Trophoblast cell (in vitro differentiated cells and primary cell): ENCODE measurements around the gene PCBD1.

ENCODE experiments used
- DNase-seq, 2 donors: peaks; one replicate each; pipeline ENCODE4 v3.0.0-alpha.2; 2016
- H2AFZ ChIP-seq: 2 replicates; pipeline ENCODE4 v1.6.1; 2013; ENCODE audit warnings: low read length, moderate library complexity, mild to moderate bottlenecking; ENCODE audit not compliant: insufficient read depth, poor library complexity
- H2AK5ac ChIP-seq: 2 replicates; pipeline ENCODE4 v1.6.1; 2013; ENCODE audit warnings: mild to moderate bottlenecking, low read length
- H2BK120ac ChIP-seq: 2 replicates; pipeline ENCODE4 v1.6.1; 2013; ENCODE audit warnings: low read length, mild to moderate bottlenecking, moderate library complexity; ENCODE audit not compliant: insufficient read depth, poor library complexity
- H2BK12ac ChIP-seq: 2 replicates; pipeline ENCODE4 v1.6.1; 2013; ENCODE audit warnings: mild to moderate bottlenecking, low read length, moderate library complexity
- H2BK5ac ChIP-seq: 2 replicates; pipeline ENCODE4 v1.6.1; 2013; ENCODE audit warnings: low read length, low read depth, moderate library complexity, mild to moderate bottlenecking; ENCODE audit not compliant: poor library complexity
- H3K14ac ChIP-seq: 2 replicates; pipeline ENCODE4 v1.6.1; 2013; ENCODE audit warnings: mild to moderate bottlenecking, low read length
- H3K18ac ChIP-seq: 2 replicates; pipeline ENCODE4 v1.6.1; 2013; ENCODE audit warnings: mild to moderate bottlenecking, low read length
- H3K23ac ChIP-seq: 2 replicates; pipeline ENCODE4 v1.6.1; 2013; ENCODE audit warnings: low read length
- H3K27ac ChIP-seq: 2 replicates; pipeline ENCODE4 v1.5.1; 2013; ENCODE audit warnings: low read depth, mild to moderate bottlenecking, inconsistent platforms, low read length, moderate library complexity
- H3K27me3 ChIP-seq: 2 replicates; pipeline ENCODE4 v1.6.1; 2013; ENCODE audit warnings: inconsistent platforms, mild to moderate bottlenecking, low read length, moderate library complexity; ENCODE audit not compliant: insufficient read depth
- H3K36me3 ChIP-seq, 2 experiments: 1 replicate in 1 of 2; 2 replicates in 1 of 2; pipeline ENCODE4 v1.6.1; 2013; ENCODE audit warnings: low read length in 2 of 2, mild to moderate bottlenecking in 2 of 2, moderate library complexity in 1 of 2; ENCODE audit not compliant: insufficient read depth in 2 of 2, control insufficient read depth in 1 of 2
- H3K4ac ChIP-seq: 2 replicates; pipeline ENCODE4 v1.6.1; 2013; ENCODE audit warnings: low read depth, mild to moderate bottlenecking, low read length, moderate library complexity
- H3K4me1 ChIP-seq, 2 experiments: 1 replicate in 1 of 2; 2 replicates in 1 of 2; pipeline ENCODE4 v1.6.1; 2013; ENCODE audit warnings: low read length in 2 of 2, mild to moderate bottlenecking in 2 of 2, moderate library complexity in 1 of 2; ENCODE audit not compliant: insufficient read depth in 2 of 2, control insufficient read depth in 1 of 2
- H3K4me2 ChIP-seq: 2 replicates; pipeline ENCODE4 v1.6.1; 2013; ENCODE audit warnings: inconsistent platforms, mild to moderate bottlenecking, low read length, moderate library complexity
- H3K4me3 ChIP-seq: 2 replicates; pipeline ENCODE4 v1.5.1; 2013; ENCODE audit warnings: mild to moderate bottlenecking, low read depth, low read length, inconsistent platforms
- H3K79me1 ChIP-seq: one replicate; pipeline ENCODE4 v1.6.1; 2013; ENCODE audit warnings: low read length
- H3K79me2 ChIP-seq: 2 replicates; pipeline ENCODE4 v1.6.1; 2013; ENCODE audit warnings: low read length, mild to moderate bottlenecking; ENCODE audit not compliant: control insufficient read depth, insufficient read depth, poor library complexity
- H3K9ac ChIP-seq: 2 replicates; pipeline ENCODE4 v1.6.1; 2013; ENCODE audit warnings: mild to moderate bottlenecking, low read length
- H3K9me3 ChIP-seq: 2 replicates; pipeline ENCODE4 v1.6.1; 2013; ENCODE audit warnings: low read depth, mild to moderate bottlenecking, control low read depth, inconsistent platforms, low read length; ENCODE audit not compliant: insufficient read depth
- H4K12ac ChIP-seq: 2 replicates; pipeline ENCODE4 v1.6.1; 2013; ENCODE audit warnings: low read depth, mild to moderate bottlenecking, low read length, moderate library complexity
- H4K8ac ChIP-seq: 2 replicates; pipeline ENCODE4 v1.6.1; 2013; ENCODE audit warnings: low read depth, mild to moderate bottlenecking, low read length, moderate library complexity
- H4K91ac ChIP-seq: one replicate; pipeline ENCODE4 v1.6.1; 2013; ENCODE audit warnings: low read depth, mild to moderate bottlenecking, low read length, moderate library complexity
- WGBS: extraction: QIAGEN DNeasy Blood & Tissue Kit; methylation state at CpG from one replicate; pipeline ENCODE4 v1.1.7; 2013; ENCODE audit warnings: missing lambda C conversion rate; ENCODE audit not compliant: insufficient read length, insufficient coverage; ENCODE audit errors: extremely low coverage; 5-methylcytosine and 5-hydroxymethylcytosine counted together

Gene PCBD1

DNA sequence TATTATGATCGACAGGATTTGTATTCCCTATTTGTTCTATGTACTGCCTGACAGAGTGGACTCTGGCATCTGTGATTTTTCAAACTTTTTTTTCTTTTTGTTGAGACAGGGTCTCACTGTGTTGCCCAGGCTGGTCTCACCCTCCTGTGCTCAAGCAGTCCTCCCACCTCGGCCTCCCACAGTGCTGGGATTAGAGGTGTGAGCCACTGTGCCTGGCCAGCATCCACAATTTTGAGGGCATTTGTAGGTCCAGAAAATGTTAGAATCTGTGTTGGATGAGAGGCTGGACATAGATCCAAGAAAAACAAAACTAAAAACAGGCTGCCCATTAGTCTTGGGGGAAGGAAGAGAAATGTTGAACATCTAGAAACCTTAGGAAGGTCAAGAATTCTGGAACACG, 38.3 kb downstream of the PCBD1 start:
- Histone ChIP-seq H2AFZ (no peak overlapping the region), H3K9me3 (no peaks in the 10 kb centered on the region), H3K18ac (peak overlapping the region; percentile 86), H3K4me1 (peaks cover 10 to 17% of the 10 kb centered on the region in 2 experiments), H2AK5ac (no peak overlapping the region), H3K27ac (peak overlapping the region; percentile 73), H2BK12ac (no peak overlapping the region), H4K8ac (no peak overlapping the region), H3K79me2 (no peaks in the 10 kb centered on the region), H2BK5ac (no peak overlapping the region), H3K36me3 (peaks cover 2 to 12% of the 10 kb centered on the region in 2 experiments), H2BK120ac (peak overlapping the region; percentile 72), H4K91ac (peak overlapping the region; percentile 74), H3K4ac (no peak overlapping the region), H3K4me2 (no peak overlapping the region), H3K79me1 (peaks cover 15% of the 10 kb centered on the region), H3K4me3 (no peak overlapping the region), H3K27me3 (no peaks in the 10 kb centered on the region), H3K14ac (no peak overlapping the region), H4K12ac (no peak overlapping the region), H3K9ac (no peak overlapping the region), H3K23ac (no peak overlapping the region)
- WGBS = no CpG with 5 or more reads among the region's 3 CpGs
- DNase-seq = no peak

DNA sequence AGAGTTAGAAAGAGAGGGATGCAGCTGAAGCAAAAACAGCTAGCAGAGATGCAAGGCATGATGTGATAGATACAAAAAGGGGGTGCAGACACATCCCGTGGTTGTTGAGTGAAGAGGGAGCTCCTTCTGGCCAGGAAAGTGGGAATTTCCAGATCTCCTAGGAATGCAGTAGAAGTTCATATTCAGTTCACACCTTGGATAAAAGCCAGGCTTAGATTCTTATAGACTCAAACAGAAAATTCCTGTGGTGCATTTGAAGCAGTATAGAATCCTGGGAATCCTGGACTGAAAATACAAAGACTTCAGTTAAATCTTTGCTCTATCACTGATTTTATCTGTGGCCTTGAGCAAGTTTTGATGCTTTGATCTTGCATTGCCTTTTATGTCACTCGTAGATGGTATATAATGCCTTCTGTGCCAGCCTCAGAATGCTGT, 38.8 kb downstream of the PCBD1 start:
- Histone ChIP-seq H2AFZ (no peak overlapping the region), H3K23ac (no peak overlapping the region)

GRCh38 chr10:70847659-70848360, 40.6 kb downstream of the PCBD1 start:
- Histone ChIP-seq H3K4me1 (peaks cover 10 to 17% of the 10 kb centered on the region in 2 experiments), H3K27ac (no peak overlapping the region), H3K4me3 (no peak overlapping the region), H3K36me3 (peaks cover 2 to 9% of the 10 kb centered on the region in 2 experiments), H3K79me2 (no peaks in the 10 kb centered on the region), H3K27me3 (no peaks in the 10 kb centered on the region), H3K4me2 (no peak overlapping the region), H3K4ac (no peak overlapping the region), H2BK12ac (peak overlapping the region; percentile 48), H3K14ac (no peak overlapping the region), H3K79me1 (peaks cover 15% of the 10 kb centered on the region), H3K23ac (no peak overlapping the region), H3K18ac (no peak overlapping the region), H2AK5ac (no peak overlapping the region), H3K9me3 (no peaks in the 10 kb centered on the region), H4K12ac (no peak overlapping the region), H2BK120ac (no peak overlapping the region), H2BK5ac (peak overlapping the region; percentile 73), H3K9ac (no peak overlapping the region), H4K8ac (no peak overlapping the region), H2AFZ (no peak overlapping the region), H4K91ac (no peak overlapping the region)
- DNase-seq = no peak
- no CpG with 5 or more reads among the region's 1 CpG for WGBS

More for the DNA sequence above, 38.8 kb downstream of the PCBD1 start:
- H4K8ac ChIP-seq = no peak overlapping the region
- H3K14ac ChIP-seq = no peak overlapping the region
- H4K12ac ChIP-seq = no peak overlapping the region
- peak overlapping the region; percentile 77 for H3K27ac ChIP-seq
- H2BK12ac ChIP-seq = no peak overlapping the region
- peak overlapping the region; percentile 21 for H3K4me2 ChIP-seq
- no peak overlapping the region for H3K9ac ChIP-seq
- H3K79me2 ChIP-seq = no peaks in the 10 kb centered on the region
- H3K9me3 ChIP-seq = no peaks in the 10 kb centered on the region
- no peak overlapping the region for H2AK5ac ChIP-seq
- no peak overlapping the region for H4K91ac ChIP-seq
- peaks cover 15% of the 10 kb centered on the region for H3K79me1 ChIP-seq
- H3K27me3 ChIP-seq = no peaks in the 10 kb centered on the region
- H3K4me3 ChIP-seq = no peak overlapping the region
- no CpG with 5 or more reads among the region's 2 CpGs for WGBS
- no peak overlapping the region for H3K4ac ChIP-seq
- H2BK120ac ChIP-seq = no peak overlapping the region
- H2BK5ac ChIP-seq = no peak overlapping the region
- H3K4me1 ChIP-seq = peaks cover 10 to 17% of the 10 kb centered on the region in 2 experiments
- H3K18ac ChIP-seq = no peak overlapping the region
- peaks cover 2 to 12% of the 10 kb centered on the region in 2 experiments for H3K36me3 ChIP-seq
- peak; percentile 51 to 89 for DNase-seq

DNA sequence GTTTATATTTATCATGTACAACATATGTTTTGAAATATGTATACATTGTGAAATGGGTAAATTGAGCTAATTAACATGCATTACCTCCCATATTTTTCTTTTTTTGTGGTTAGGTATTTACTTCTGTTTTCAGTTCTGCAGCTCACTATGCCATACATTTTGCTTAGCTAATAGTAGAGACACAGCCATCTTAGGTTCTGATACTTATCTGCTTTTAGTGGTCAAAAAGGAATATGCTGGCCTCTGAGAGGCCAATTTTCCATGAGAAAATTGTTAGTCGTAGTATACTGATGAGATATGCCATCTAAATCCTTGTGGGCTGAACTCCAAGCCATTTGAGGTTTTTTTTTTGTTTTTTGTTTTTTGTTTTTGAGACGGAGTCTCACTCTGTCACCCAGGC, 41.6 kb downstream of the PCBD1 start:
- Histone ChIP-seq H3K27ac (no peak overlapping the region), H2BK120ac (no peak overlapping the region), H4K91ac (no peak overlapping the region), H3K9ac (no peak overlapping the region), H3K9me3 (no peaks in the 10 kb centered on the region), H3K79me2 (no peaks in the 10 kb centered on the region), H3K14ac (no peak overlapping the region), H4K12ac (no peak overlapping the region), H2BK5ac (no peak overlapping the region), H2BK12ac (no peak overlapping the region), H3K79me1 (peaks cover 12% of the 10 kb centered on the region), H2AFZ (no peak overlapping the region), H2AK5ac (no peak overlapping the region), H3K4me1 (peaks cover 7 to 14% of the 10 kb centered on the region in 2 experiments), H4K8ac (no peak overlapping the region), H3K18ac (no peak overlapping the region), H3K4me3 (no peak overlapping the region), H3K4ac (no peak overlapping the region), H3K27me3 (no peaks in the 10 kb centered on the region), H3K23ac (no peak overlapping the region), H3K36me3 (peaks cover 2 to 7% of the 10 kb centered on the region in 2 experiments), H3K4me2 (no peak overlapping the region)
- WGBS = no CpG with 5 or more reads among the region's 2 CpGs
- no peak for DNase-seq
